DMS114 treated with DMSO at 0.1 percent for 48 hours (cell line): ENCODE data around the gene FIGNL2.
"Not testable (repeated sequence)": the region's sequence is repeated elsewhere in the genome, so short reads cannot be mapped to it uniquely, and the experiment has no call there.

ENCODE experiments used
- DNase-seq: peaks from one replicate; lab custom pipeline; 2025; ENCODE audit not compliant: unreplicated experiment; lab: John Stamatoyannopoulos, UW

The FIGNL2 gene

GRCh38 chr12:51848326-51848727 lies at the start of gene FIGNL2:
FIGNL2 (minus strand) TSS chr12:51848718; CDS start chr12:51822413, 26,305 bp downstream.
- no peak for DNase-seq

GRCh38 chr12:51897181-51897580 lies 48.7 kb upstream of the FIGNL2 start:
- DNase-seq, result no peak

- no peak for DNase-seq
These were observed 47.7 kb upstream of the FIGNL2 start for GRCh38 chr12:51896236-51896635.

GRCh38 chr12:51895378-51896135 lies 47.0 kb upstream of the FIGNL2 start:
- no peak for DNase-seq

GRCh38 chr12:51893786-51894185 lies 45.3 kb upstream of the FIGNL2 start:
- no peak for DNase-seq

DNA sequence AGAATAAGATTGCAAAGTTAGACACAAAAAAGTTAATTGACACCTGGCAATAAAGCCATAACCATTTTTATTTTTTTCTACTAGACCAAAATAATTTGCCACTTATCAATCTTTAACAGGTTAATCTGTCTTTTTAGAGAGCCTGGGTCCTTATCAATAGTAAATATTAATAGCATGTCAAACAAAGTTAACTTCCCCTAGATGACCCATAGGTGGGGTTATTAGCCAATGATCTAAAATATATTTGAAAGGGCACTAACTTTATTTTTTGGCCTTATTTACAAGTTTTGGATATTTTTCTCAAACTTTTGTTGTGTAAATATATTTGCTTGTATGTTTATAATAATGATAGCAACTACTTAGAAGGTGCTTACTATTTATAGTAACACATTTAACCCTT lies 43.3 kb upstream of the FIGNL2 start:
- no peak for DNase-seq

- DNase-seq, result no peak
These were observed 42.1 kb upstream of the FIGNL2 start for GRCh38 chr12:51890511-51891171.

DNA sequence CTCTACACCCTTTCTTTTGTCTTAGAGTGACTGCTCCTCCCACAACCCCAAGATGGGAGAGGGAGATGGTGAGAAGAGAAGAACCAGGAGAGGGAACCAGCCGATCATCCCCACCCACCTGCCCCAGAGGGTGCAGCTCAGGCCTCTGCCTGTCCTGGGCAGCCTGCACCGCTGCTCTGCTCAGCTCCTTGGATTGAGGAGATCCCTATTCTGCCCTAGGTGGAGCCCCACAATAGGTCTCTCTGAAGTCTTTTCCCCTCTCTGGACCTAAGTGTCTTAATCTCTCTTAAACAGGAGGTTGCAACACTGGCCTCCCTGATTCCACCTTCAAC lies 41.6 kb upstream of the FIGNL2 start:
- DNase-seq, result no peak

DNA sequence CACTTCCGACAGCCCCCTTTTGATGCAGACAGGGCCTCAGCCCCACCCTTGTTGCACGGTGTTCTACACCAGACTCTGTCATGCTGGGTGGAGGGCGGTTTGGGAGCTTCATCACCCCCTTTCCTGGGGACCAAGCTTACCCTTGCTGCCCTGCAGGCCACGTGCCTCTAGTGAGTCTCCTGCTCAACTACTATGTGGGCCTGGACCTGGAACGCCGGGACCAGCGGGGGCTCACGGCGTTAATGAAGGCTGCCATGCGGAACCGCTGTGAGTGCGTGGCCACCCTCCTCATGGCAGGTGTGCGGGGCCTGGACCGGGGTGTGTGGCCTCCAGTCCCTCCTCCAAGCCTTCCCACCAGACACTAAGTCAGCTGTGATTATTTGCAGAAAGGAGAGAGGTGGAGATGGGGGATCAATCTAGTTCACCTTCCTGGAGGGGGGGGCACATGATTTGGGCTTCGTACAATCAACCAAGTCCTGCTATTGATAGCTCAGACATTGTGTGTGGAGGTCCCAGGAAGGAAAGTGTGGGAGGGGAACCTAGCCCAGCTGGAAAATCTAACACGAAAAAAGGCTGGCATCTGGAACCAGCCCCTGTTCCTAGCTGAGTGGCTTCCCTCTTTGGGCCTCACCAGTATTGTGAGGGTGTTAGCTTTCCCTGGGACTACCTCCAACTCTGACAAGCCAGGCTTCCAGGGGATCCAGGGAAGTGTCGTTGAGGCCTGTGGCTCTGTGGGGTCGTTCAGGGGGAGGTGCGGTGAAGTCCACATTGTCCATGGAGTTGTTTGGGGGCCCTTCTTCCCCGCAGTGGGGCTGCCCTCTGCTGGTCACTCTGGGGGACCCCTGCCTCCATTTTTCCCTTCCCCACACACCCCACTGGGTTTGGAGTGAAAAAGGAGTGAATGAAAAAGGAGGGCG lies 41.0 kb upstream of the FIGNL2 start:
- DNase-seq, result no peak

DNA sequence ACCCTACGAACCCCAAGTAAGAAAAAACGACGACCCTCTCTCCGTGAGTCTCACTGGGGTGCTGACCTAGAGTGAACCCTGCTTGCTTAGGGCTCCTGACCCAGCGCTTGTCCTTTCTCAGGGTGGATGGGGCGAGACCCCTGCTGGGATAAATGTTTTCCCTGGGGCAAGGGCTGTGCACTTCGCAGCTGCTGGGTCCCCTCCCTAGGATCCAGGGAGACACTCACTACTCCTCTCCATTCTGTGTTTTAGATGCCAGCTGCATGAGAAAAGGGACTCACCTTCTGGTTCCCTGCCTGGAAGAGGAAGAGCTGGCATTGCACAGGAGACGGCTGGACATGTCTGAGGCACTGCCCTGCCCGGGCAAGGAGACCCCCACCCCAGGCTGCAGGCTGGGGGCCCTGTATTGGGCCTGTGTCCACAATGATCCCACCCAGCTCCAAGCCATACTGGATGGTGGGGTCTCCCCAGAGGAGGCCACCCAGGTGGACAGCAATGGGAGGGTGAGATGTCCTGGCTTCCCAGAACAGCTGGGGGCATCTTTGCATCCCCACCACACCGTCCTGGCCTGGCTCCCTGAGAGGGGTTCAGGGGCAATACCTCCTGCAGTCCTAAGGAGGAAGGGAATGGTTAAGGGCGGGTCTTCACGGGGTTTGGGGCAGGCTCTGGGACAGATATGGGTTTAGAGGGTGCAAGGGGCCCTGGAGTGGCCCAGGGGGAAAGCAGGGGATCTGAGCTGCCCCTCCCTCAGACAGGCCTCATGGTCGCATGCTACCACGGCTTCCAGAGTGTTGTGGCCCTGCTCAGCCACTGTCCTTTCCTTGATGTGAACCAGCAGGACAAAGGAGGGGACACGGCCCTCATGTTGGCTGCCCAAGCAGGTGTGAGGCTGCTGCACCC lies 40.0 kb upstream of the FIGNL2 start:
- no peak for DNase-seq

DNA sequence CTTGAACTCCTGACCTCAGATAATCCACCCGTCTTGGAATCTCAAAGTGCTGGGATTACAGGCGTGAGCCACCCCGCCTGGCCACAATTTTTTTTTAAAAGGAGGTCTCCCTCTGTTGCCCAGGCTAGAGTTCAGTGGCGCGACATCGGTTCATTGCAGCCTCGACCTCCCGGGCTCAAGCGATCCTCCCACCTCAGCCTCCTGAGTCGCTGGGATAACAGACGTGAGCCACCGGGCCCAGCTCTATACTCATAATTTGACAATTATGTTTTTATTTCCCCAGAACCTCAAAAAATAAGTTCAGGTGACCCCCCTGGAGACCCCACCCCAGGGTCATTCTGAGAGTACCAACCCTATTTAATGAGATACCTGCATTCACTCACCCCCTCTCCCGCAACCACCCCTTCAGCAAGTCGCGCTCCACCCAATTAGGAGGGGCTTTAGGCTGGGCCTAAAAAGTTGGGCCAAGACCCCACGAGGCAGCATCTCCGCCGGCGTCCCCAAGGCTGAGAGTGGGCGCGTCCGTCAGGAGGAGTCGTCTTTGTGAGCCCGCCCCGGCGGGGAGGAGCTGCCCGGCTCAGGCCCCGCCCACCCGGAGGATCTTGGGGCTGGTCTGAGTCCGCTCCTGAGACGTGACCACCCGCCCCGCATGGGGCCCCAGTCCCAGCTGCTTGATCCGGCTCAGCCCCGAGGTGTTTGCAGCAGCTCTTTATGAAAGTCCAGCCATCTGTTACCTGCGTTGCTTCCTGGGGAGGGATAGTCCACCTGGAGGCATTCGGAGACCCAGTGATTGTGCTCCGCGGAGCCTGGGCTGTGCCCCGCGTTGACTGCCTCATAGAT lies 39.2 kb upstream of the FIGNL2 start, which contains the start of gene ANKRD33:
TSS of gene ANKRD33 (plus strand) at position 628 of the 840 bp plus-strand sequence. CDS start at position 712, 84 bp downstream.
- DNase-seq, result no peak

- DNase-seq, result no peak
These were observed 37.6 kb upstream of the FIGNL2 start for GRCh38 chr12:51886021-51886710.

DNA sequence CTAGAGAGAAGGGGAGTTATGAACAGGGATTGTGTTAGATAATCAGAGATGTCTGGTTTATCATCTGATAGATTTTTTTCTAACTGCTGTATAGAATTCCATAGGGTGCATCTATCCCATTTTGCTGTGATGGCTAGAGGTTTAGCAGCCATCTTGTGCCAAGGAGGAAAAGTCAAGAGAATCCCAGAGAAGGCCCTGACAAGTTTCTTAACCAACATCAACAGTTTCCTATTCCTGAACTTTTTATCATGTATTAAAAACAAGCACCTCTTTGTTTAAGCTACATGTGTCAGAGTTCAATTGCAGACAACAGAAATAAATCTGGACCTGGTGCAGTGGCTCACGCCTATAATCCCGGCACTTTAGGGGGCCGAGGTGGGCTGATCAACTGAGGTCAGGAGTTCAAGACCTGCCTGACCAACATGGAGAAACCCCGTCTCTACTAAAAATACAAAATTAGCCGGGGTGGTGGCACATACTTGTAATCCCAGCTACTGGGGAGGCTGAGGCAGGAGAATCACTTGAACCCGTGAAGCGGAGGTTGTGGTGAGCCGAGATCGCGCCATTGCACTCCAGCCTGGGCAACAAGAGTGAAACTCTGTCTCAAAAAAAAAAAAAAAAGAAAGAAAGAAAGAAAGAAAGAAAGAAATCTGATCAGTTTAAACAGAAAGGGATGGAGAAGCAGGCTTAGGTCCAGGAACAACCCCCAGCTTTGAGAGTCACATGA lies 36.9 kb upstream of the FIGNL2 start:
- DNase-seq, result not testable (repeated sequence)

GRCh38 chr12:51884676-51885229 lies 36.2 kb upstream of the FIGNL2 start:
- DNase-seq, result no peak

GRCh38 chr12:51883998-51884675 lies 35.6 kb upstream of the FIGNL2 start:
- no peak for DNase-seq

- no peak for DNase-seq
These were observed 34.8 kb upstream of the FIGNL2 start for GRCh38 chr12:51883295-51883694.

DNA sequence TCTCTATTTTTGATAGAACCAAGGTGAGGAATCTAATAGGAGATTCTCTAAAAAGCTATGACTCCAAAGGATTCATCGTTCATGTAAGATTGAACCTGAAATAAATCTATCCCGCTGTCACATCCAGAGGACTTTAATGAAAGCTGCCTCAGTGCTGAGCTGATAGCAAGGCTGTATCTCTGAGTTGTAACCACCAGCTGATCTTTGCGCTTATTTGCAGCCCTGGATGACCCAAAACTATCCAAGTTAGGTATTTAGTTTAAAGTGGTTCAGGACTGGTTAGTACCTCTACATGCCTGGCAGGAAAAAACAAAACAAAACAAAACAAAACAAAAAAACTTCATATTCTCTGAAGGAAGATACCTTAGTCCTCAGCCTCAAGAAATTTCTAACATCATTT lies 30.6 kb upstream of the FIGNL2 start:
- DNase-seq, result no peak

DNA sequence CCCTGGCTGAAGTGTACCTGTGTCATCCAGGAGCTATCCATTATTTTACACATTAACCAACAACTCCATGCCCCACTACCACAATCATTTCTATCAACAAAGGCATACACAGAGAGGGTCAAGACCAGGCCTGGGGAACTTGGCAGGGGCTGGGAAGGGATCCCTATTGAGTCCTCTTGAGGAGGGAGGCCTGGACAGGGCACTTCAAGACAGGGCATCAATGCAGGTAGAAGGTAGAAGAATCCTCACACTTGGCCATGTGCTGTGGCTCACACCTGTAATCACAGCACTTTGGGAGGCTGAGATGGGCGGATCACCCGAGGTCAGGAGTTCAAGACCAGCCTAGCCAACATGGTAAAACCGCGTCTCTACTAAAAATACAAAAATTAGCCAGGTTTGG lies 26.0 kb upstream of the FIGNL2 start:
- no peak for DNase-seq
